CD4-positive, alpha-beta T cell treated with Interleukin-6 for 4 hours (primary cell): ENCODE measurements around the gene SLC13A2.
"Not testable (repeated sequence)": the region's sequence is repeated elsewhere in the genome, so short reads cannot be mapped to it uniquely, and the experiment has no call there.

Source experiments
- DNase-seq: peaks from one replicate; pipeline ENCODE4 v3.0.0-alpha.2; 2020; ENCODE audit warnings: mixed read lengths

The SLC13A2 gene

GRCh38 chr17:28518578-28518977 lies 45.1 kb downstream of the SLC13A2 start:
- no peak for DNase-seq

GRCh38 chr17:28519236-28519635 lies 45.8 kb downstream of the SLC13A2 start:
- DNase-seq: no peak

- DNase-seq: no peak
Observed at GRCh38 chr17:28520687-28521086, 47.2 kb downstream of the SLC13A2 start.

- DNase-seq: no peak
Observed at GRCh38 chr17:28521311-28522085, 48.1 kb downstream of the SLC13A2 start.

- DNase-seq: not testable (repeated sequence)
Observed at GRCh38 chr17:28522281-28522680, 48.8 kb downstream of the SLC13A2 start.

- DNase-seq: no peak
Observed at GRCh38 chr17:28523186-28523585, 49.7 kb downstream of the SLC13A2 start.

GRCh38 chr17:28523876-28524275 lies 50.4 kb downstream of the SLC13A2 start:
- DNase-seq: no peak

- no peak for DNase-seq
Observed at GRCh38 chr17:28524476-28525424, 51.3 kb downstream of the SLC13A2 start.

GRCh38 chr17:28526381-28526780 lies 52.9 kb downstream of the SLC13A2 start:
- DNase-seq: no peak

- DNase-seq: no peak
Observed at GRCh38 chr17:28527181-28527681, 53.8 kb downstream of the SLC13A2 start.

GRCh38 chr17:28527859-28528258 lies 54.4 kb downstream of the SLC13A2 start:
- no peak for DNase-seq

- DNase-seq: no peak
Observed at GRCh38 chr17:28528327-28529012, 55.0 kb downstream of the SLC13A2 start.

GRCh38 chr17:28529013-28529400 lies 55.6 kb downstream of the SLC13A2 start:
- DNase-seq: no peak

- no peak for DNase-seq
Observed at GRCh38 chr17:28530250-28530649, 56.8 kb downstream of the SLC13A2 start.

GRCh38 chr17:28530926-28531325 lies 57.5 kb downstream of the SLC13A2 start:
- DNase-seq: no peak

GRCh38 chr17:28532050-28532960 lies 58.9 kb downstream of the SLC13A2 start:
- DNase-seq: no peak

GRCh38 chr17:28533091-28533807 lies 59.8 kb downstream of the SLC13A2 start:
- no peak for DNase-seq

GRCh38 chr17:28534740-28535375 lies 61.4 kb downstream of the SLC13A2 start:
- no peak for DNase-seq

- no peak for DNase-seq
Observed at GRCh38 chr17:28536532-28537218, 63.2 kb downstream of the SLC13A2 start.

- DNase-seq: no peak
Observed at GRCh38 chr17:28537219-28537610, 63.8 kb downstream of the SLC13A2 start.
